NCI-H446 (cell line): ENCODE results near the gene FNDC3B.
A peak's percentile ranks its signal among the peaks of the same experiment; 100 is the strongest.

Source experiments
- DNase-seq, 2 experiments: peaks; one replicate each; lab custom pipeline; 2025; lab: John Stamatoyannopoulos, UW

Gene FNDC3B

GRCh38 chr3:172054115-172054764 is 14.9 kb downstream of the FNDC3B start:
- no peak for DNase-seq

- no peak for DNase-seq
Measured at GRCh38 chr3:172056416-172056815, 17.0 kb downstream of the FNDC3B start.

- DNase-seq = no peak
Measured at GRCh38 chr3:172057059-172057458, 17.7 kb downstream of the FNDC3B start.

GRCh38 chr3:172057624-172058327 is 18.4 kb downstream of the FNDC3B start:
- no peak for DNase-seq

- no peak for DNase-seq
Measured at GRCh38 chr3:172059532-172059931, 20.2 kb downstream of the FNDC3B start.

GRCh38 chr3:172060234-172060633 is 20.9 kb downstream of the FNDC3B start:
- DNase-seq = no peak

- DNase-seq = no peak
Measured at GRCh38 chr3:172061724-172062184, 22.4 kb downstream of the FNDC3B start.

- no peak for DNase-seq
Measured at GRCh38 chr3:172062761-172063160, 23.4 kb downstream of the FNDC3B start.

- DNase-seq = no peak
Measured at GRCh38 chr3:172063456-172064432, 24.4 kb downstream of the FNDC3B start.

GRCh38 chr3:172065527-172065926 is 26.1 kb downstream of the FNDC3B start:
- peak; percentile 81 to 92 for DNase-seq

- no peak for DNase-seq
Measured at GRCh38 chr3:172065967-172066762, 26.8 kb downstream of the FNDC3B start.

- DNase-seq = no peak
Measured at GRCh38 chr3:172066880-172067796, 27.8 kb downstream of the FNDC3B start.

GRCh38 chr3:172067837-172068440 is 28.6 kb downstream of the FNDC3B start:
- DNase-seq = no peak

- DNase-seq = no peak
Measured at GRCh38 chr3:172068977-172069376, 29.6 kb downstream of the FNDC3B start.

GRCh38 chr3:172069478-172069877 is 30.1 kb downstream of the FNDC3B start:
- no peak for DNase-seq

- DNase-seq = no peak
Measured at GRCh38 chr3:172070269-172070668, 30.9 kb downstream of the FNDC3B start.

- no peak for DNase-seq
Measured at GRCh38 chr3:172070802-172071201, 31.4 kb downstream of the FNDC3B start.

- no peak for DNase-seq
Measured at GRCh38 chr3:172071780-172072330, 32.5 kb downstream of the FNDC3B start.

GRCh38 chr3:172072543-172072942 is 33.2 kb downstream of the FNDC3B start:
- no peak for DNase-seq
